Activated CD8-positive, alpha-beta memory T cell treated with anti-CD3 and anti-CD28 coated beads, Interleukin-2, amount 50 U/mL, for 48 hours (primary cell): ENCODE data around the gene FBXO15.
A peak's percentile ranks its signal among the peaks of the same experiment; 100 is the strongest.

Source experiments
- DNase-seq: peaks from one replicate; pipeline ENCODE4 v3.0.0-alpha.2; 2020

The FBXO15 gene

DNA sequence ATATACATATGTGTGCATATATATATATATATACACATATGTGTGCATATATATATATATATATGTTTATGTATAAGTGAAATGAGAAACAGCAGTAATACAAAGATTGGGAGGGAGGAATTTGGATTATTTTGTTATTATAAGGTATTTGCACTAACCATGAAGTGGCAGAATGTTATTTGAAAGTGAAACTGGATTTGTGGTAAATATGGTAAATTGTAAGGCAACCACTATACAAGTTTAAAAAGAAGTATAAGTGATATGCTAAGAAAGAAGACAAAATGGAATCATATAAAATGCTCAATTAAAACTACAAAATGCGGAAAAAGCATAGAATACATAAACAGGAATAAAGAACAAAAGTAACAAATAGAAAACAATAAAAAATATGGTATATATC, 37.5 kb downstream of the FBXO15 start:
- DNase-seq = no peak

DNA sequence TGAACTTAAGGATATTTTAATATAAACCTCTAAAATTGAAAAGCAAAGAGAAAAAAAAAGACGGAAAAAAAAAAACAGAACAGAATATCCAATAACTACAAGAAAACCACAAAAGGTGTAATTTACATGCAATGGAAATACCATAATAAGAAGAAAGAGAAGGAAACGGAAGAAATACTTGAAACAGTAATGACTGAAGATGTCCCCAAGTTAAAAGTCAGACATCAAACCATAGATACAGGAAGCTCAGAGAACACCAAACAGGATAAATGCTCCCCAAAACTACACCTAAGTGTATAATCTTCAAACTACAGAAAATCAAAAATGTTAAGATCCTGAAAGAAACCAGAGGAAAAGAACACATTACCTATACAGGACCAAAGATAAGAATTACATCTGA, 39.2 kb downstream of the FBXO15 start:
- no peak for DNase-seq

DNA sequence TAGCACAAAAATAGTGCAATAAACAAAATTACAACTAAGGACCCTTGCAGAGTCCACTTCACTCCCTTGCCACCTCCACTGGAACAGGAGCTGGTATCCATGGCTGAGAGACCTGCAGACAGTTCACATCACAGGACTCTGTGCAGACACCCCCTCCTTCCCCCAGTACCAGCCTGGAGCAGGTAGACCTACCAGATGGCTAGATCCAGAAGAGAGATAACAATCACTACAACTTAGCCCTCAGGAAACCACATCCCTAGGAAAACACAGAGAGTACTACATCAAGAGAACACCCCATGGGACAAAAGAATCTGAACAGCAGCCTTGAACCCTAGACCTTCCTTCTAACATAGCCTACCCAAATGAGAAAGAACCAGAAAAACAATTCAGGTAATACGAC, 49.8 kb downstream of the FBXO15 start:
- no peak for DNase-seq

DNA sequence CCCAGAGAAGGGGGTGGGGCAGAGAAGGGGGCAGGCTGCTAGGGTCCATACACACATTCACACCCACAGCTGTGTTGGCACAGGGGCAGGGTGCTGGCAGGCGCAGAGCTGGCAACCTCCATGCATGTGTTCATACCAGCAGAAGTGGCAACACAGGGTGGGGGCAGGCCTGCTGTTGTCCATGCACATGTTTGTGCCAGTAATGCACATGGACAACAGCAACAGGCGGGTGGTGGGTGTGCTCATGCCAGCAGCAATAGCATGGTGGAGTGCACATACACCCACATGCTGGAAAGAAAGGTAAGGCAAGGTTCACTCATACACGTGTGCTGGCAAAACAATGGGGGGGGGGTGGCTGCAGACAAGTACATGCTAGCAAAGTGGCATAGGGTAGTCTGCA, 54.7 kb downstream of the FBXO15 start:
- DNase-seq = no peak

DNA sequence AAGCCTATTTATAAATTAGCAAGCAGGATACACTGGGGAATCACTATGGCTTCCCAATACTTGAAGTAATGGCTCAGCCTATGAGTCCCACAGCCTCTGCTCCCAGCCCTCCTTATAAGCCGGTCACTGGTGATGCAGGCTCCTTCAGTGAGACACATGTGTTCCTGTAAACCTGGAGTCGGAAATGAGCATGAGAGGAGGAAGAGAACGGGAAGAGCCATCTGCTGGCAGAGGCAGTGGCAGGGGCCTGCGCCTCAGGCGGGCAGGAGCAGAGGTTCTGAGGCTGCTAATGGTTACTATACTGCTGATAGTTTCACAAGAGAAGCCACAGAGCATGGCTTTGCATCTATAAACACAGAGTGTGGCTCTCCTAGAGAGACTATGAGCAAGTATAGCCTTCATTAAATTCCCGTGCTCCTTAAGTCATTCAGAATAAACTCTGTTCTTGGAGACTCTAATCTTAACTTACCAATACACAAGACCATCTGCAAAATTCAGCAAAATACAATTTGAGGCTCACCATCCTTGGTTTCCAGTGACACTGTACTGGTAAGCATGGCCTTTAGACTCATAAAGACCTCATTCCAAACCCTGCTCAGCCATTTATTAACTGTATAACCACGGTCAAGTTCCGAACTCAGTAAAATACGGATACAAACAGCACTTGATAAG, 63.3 kb downstream of the FBXO15 start:
- no peak for DNase-seq

DNA sequence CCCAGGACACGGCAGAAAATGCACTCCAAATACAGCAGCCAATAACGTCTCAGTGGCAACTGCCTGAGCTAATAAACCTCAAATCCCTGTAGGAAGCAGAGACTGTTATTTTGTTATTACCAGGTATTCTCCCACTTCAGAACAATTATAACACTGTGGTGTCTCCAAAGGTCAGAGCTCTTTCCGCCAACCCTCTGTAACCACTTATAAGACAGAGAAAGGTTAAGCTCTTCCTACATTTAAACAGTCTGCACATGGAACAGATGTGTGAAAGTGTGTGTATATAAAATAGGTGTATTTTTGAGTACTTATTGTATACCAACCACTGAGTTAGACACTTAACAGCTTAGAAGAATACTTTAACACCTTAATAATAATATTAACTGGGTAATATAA, 64.1 kb downstream of the FBXO15 start:
- no peak for DNase-seq

DNA sequence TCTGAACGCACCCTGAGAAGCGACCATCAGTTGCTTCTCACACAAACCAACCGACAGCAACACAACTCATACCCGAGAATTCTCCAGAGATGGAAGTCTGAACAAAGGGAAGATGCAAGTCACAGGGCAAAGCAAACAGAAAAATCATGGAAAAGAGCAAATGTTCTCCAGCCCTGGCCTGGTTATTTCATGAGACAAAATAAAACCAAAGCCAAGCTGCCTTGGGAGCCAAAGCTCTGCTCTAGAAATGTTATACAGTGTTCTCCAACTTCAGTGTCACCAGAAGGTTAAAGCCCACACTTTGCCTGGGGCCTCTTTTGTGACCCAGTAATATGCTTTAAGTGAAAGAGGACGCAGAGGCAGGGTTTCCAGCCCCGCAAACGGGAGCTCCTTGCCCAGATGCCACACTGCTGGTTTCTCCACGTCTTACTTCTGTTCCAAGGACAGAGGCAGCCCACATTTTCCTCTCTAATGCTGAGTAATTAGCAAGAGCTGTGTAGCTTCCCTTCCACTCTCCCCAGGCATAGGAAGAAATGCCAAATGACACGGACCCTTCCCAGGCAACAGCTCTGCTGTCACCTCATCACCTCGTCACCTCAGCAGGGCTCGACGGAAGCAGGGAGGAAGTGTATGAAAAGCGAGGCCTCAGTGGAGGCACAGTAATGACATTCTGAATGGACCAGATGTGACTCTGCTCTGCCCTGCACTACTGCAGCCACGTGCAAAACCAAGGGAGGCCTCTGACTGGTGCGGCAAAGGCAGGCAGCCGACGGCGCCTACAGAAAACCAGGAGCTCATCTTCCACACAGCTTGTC, 64.7 kb downstream of the FBXO15 start:
- DNase-seq = no peak

DNA sequence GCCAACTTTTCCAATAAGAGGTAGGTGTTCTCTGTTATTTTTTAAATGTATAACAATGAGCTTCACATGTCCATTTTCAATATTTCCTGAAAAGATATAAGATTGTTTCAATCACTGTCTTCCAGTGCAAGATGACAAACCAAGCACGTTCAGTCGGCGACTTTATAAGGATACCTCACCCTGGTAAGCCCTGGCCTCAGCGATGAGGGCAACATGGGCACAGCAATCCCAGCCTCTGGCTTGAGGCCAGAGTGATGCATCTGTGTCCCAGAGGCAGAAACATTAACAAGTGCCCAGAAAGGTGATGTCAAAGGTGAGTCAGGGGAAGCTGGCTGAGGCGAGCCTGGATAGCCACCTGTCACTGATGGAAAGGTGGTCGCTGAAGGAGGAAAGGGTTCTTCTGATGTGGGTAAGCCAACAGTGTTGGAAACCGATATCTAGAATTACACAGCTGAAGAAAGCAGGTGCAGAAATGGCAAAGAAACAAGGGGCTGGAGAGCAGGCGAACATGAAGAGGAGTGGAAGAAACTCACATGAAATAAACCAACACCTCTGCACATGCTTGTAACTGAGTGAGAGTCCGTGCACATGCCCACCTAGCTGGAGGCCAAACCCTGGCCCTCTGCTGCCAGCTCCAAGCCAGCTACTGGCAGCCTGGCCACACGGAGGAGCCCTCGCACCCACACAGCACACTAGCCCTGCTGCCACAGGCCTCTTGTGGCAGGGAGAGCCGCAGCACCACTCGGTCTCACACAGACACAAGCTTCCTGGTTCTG, 65.5 kb downstream of the FBXO15 start:
- peak; percentile 77 for DNase-seq

DNA sequence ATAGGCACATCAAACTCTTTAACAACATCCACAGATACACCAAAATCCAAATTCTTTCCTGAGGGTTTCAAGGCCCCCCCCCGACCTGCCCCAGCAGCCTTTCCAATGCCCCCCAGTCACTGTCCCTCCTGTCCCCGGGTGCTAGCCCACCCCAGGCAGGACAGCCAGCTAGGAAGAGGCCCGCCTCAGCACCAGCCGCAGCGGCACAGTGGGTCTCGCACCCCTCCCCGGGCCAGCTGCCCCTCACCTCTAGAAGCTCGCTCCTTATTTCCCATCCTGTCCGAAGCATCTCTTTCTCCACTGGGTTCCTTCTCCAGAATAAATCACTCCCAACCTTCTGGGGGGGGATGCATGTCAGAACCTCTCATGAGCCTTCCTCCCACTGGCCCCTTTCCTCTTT, 69.4 kb downstream of the FBXO15 start:
- DNase-seq = no peak

DNA sequence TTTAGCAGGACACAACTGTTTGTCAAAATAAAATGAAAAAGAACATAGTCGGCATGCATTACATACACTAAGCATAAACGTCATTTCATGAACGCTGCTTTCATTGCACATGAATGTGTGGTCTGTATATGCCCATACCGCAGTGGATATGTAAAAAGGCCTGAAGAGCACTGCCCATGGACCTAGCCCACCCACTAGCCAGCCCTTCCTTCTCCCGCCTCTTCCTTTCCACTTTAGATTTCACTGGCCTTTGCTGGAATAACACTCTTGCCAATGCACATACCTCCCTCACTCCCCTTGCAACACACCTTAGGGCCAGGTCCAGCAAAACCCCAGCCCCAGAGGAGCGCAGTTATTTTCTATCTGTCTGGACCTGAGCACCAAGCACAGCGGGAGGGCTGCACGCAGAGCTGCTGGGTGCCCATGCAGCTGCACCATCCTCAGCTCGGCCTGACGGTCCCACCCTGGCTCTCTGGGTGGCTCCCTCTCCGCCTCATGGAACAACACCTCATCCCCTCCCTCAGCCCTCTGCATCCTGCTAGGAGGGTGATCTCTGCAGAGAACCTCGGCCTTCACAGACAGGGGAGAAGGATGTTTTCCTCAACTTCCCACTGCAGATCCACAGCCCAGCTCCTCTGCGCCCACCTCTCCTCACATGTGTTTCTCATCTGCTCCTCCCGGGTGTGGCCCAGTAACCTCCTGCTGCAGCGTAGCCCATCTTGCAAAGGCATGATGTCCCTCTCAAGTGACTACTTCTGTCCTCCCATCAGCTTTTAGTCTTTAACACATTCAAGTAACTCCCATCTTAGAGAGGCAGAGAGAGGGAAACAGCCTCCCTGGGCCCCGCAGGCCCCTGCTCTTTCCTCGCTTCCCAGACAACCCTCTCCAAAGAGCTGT, 72.7 kb downstream of the FBXO15 start:
- no peak for DNase-seq

DNA sequence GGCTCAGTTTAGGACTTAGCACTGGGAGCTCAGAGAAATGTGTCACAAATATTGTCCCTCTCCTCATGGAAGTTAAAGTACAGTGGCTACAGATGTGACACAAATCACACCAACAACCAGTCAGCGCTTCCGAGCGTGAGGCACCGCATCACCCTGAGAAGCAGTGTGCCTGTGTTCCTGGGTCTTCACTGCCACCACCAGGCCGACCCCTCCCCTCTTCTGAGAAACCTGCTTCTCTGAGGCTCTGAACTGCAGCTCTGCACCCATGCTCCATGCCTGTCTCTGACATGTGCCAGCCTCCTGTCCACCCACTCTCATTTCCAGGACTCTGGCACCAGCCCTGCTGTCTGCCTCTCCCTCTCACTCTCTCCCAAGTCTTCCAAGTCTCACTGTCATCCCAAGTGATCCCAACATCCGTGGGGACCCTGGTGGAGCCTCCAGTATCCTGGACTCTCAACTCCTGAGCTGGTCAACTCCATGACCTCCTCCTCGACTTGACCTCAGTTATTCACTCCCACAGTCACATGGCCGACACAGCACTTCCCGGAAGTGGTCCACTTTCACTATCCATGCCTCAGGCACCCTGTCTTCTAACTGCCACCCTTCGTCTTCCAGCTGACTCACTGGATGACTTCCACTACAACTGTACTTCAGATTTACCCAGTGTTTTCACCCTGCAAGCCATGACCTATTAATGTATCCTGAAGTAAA, 73.5 kb downstream of the FBXO15 start:
- DNase-seq = no peak

DNA sequence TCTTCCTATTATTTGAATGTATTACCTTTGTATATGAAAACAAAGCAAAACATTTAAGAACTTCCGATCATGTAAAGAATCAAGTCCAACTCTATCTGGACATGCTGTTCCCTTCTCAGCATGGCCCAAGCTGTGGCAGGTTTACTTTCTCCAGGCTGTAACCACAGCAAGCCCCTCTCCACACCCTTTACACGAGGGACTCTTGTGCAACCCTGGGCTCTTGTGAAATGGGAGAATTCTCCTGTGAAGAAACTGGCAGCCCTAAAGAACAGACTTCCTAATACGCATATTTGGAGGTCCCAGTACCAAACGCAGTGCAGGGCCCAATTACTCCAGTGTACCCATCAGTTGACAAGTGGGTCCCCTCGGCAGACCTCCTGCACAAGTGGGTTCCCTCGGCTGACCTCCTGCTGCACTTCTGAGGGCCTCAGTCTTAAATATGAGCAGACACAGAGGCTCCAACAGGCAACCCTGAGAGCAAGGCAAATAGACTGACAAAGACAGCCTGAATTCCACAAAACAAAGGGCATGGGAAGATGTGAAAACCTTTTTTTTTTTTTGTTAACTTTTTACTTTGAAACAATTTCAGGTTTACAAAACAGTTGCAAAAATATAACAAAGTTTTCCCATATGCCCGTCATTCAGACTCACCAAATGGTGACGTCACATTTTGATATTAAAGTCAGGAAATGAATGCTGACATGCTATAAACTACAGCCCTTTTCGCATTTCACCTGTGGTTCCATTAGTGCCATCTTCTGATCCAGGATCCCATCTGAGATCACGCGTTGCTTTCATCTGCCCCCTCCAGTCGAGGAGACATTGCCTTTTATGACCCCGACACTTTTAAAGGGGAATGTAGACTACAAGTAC, 78.2 kb downstream of the FBXO15 start:
- DNase-seq = no peak

DNA sequence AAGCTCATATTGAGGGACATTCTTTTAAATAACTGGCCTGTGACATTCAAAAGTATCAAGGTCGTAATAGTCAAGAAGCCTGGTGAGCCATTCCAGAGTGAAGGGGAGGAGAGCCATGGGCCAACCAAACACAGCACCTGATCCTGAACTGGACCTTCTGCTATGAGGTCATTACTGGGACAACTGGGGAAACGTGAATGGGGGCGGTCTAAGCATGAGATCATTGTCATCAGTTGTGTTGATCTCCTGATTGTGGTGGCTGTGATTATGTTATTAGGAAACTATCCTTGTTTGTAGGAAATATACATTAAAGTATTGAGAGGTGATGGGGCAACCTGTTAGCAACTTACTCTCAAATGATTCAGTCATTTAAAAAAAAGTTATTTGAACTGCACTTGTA, 79.3 kb downstream of the FBXO15 start:
- DNase-seq = no peak

DNA sequence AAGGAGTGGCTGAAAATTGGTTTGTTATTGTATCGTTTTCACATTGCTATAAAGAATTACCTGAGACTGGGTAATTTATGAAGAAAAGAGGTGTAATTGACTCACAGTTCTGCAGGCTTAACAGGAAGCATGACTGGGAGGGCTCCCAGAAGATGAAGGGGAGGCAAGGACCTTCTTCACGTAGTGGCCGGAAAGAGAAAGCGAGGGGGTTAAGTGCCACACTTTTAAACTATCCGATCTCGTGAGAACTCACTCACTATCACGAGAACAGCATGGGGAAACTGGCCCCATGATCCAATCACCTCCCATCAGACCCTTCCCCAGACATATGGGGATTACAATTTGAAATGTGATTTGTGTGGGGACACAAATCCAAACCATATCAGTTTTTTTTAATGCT, 81.6 kb downstream of the FBXO15 start:
- DNase-seq = no peak

DNA sequence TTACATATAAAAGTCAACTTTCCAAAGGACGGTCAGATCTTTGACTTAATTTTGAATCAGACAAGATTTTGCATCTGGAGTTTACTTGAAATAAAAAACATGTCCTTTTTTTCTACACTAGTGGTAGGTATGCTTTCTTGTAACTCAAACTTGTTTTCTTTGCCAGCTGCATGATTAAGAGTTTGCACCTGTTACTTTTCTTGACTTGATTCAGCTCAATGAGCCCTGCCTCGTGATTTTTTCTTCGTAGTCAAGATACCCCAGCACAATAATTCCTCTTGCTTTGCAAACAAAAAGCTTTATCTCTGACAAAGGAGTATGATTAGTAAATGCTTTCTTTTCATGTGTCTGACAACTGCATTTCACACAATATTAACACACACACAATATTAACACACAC, 82.3 kb downstream of the FBXO15 start:
- DNase-seq = no peak

DNA sequence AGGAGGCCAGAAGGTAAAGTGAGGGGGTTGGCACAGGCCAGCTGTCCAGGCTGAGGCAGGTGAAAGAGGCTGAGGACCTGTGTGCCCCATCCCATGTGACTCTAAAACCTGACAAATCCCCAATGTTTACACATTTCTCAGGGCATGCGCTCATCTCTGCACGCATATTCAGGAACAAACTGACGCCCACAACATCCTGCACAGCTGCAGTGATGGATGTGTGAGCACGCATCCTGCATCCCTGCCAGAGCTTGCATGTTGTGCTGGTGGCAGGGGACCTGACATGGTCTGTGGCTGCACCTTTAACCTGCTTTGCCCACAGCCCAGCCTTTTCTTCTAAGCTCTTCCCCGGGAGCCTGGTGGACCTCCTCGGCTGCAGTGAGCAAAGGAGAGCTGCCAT, 83.1 kb downstream of the FBXO15 start:
- peak; percentile 68 for DNase-seq

DNA sequence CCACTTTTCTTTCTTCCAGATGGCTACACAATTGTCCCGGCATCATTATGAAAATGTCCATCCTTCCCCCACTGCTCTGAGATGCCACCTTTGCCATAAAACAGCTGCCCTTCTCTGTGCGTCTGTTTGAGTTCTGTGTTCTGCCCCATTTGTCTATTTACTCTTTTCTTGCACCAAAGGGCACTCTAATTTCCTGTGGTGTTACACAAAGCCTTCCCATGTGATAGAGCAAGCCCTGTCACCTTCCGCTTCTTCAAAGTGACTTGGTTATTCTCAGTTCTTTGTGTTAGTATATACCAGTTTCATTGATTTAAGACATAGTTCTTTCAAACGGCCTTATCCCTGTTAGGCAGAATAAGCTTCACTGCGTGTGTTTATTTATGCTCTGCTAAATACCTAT, 84.1 kb downstream of the FBXO15 start:
- no peak for DNase-seq

DNA sequence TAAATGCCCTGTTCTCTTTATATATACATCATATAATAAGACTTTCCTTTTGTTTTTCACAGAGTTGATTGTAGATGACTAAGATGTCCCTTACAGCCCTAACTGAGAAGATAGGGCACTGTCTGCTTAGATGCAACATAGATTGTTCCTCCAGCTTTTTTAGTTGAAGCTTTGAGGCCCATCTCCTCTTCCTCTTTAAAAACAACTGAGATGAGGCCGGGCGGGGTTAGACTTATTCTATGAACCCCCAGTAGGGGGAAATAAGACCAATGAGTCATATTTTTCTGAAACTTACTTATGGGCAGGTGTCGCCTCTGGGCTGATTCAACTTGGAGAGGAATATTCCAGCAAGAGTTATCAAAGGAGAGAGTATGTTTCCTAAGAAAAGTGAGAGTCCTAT, 84.6 kb downstream of the FBXO15 start:
- no peak for DNase-seq

DNA sequence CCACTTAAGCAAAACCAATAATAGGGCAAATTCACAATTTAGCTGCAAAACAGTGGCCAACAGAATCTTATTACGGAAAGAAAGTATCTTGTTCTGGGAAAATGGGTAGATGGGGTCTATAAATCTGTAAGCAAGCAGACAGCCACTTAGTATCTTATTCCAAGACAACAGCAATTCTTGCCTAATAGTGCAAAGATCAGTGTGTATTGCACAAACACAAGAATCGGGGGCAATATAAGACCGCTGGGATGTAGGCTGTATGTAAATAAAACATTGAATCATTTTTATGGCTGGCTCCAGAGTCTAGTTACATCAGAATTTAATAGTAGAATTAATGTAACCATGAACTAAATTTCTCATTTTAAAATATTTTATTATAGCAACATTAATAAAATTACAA, 85.6 kb downstream of the FBXO15 start:
- DNase-seq = no peak

DNA sequence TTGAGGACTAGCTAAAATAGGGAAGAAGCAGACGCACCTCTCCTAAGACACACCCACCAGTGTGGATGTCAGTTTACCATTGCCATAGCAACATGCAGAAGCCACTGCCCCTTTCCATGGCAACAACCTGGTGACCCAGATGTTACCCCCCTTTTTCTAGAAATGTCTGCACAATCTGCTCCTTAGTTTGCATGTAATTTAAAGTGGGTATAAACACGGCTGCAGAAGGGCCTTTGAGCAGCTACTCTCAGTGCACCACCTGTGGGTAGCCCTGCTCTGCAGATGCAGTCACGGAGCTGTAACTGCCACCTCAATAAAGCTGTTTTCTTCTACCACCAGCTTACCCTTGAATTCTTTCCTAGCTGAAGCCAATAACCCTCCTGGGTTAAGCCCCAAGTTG, 87.1 kb downstream of the FBXO15 start:
- no peak for DNase-seq

DNA sequence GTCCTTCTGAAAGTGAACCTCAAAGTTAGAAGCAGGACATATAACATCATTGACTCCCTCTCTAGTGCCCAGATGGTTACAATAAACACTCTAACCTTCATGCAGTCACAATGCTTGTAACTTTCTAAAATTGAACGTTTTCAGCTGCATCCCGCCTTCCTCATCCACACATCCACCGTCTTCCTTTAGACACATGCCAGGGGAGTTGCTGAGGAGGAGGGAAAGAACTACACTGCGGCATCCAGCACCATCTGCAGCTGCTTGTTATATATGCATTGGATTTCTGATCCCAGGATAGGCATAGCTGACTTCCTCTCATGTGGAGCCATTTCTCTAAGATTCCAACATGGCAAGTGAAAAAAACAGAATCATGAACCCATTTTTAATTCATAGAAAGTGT, 96.8 kb downstream of the FBXO15 start:
- DNase-seq = no peak
